HepG2 (cell line): ENCODE data around the gene TRIP6. TPM values are rescaled to one million over a fixed set of nuclear protein-coding genes. Genes with fewer than 3 reads are reported as not detected.

Experiments
- HES4 ChIP-seq: sonication (generic); formaldehyde crosslinking; IDR thresholded peaks from 2 replicates; pipeline ENCODE4 v1.9.0; 2021; ENCODE audit warnings: mild to moderate bottlenecking, missing genetic modification reagents, borderline replicate concordance
- IKZF4 ChIP-seq: sonication (generic); formaldehyde crosslinking; IDR thresholded peaks from 2 replicates; pipeline ENCODE4 v1.5.1; 2020; ENCODE audit warnings: borderline replicate concordance, mild to moderate bottlenecking, low read depth, missing genetic modification reagents; ENCODE audit errors: not compliant biosample characterization
- MAZ ChIP-seq, 2 experiments: sonication (generic) in 1 of 2; formaldehyde crosslinking in 1 of 2; IDR thresholded peaks; 2 replicates each; pipeline versions ENCODE4 v1.5.0 to v1.6.1; 2012 to 2020; ENCODE audit warnings: low read depth in 2 of 2, mild to moderate bottlenecking in 2 of 2, borderline replicate concordance in 1 of 2, improper control_type of control experiment in 1 of 2, low read length in 1 of 2, missing genetic modification reagents in 1 of 2, moderate library complexity in 1 of 2
- NCOA1 ChIP-seq: sonication (generic); formaldehyde crosslinking; IDR thresholded peaks from 2 replicates; pipeline ENCODE4 v1.9.0; 2021; ENCODE audit warnings: missing genetic modification reagents
- NR2F2 ChIP-seq: IDR thresholded peaks from 2 replicates; pipeline ENCODE4 v1.6.1; 2012; ENCODE audit warnings: low read depth, inconsistent platforms, borderline replicate concordance
- RARA ChIP-seq: IDR thresholded peaks from 2 replicates; pipeline ENCODE4 v1.6.1; 2016; ENCODE audit warnings: missing genetic modification reagents, missing compliant biosample characterization
- SALL2 ChIP-seq: sonication (generic); formaldehyde crosslinking; IDR thresholded peaks from 2 replicates; pipeline ENCODE4 v1.8.1; 2023; ENCODE audit warnings: mild to moderate bottlenecking, missing genetic modification reagents, inconsistent platforms
- SCMH1 ChIP-seq: sonication (generic); formaldehyde crosslinking; IDR thresholded peaks from 2 replicates; pipeline ENCODE4 v1.9.0; 2021; ENCODE audit warnings: missing genetic modification reagents, mild to moderate bottlenecking, borderline replicate concordance
- THAP11 ChIP-seq: IDR thresholded peaks from 2 replicates; pipeline ENCODE4 v1.6.1; 2016; ENCODE audit warnings: missing biosample characterization, missing genetic modification reagents
- ZNF10 ChIP-seq: sonication (generic); formaldehyde crosslinking; IDR thresholded peaks from 2 replicates; pipeline ENCODE4 v1.4.0; 2020; ENCODE audit warnings: mild to moderate bottlenecking, low read depth, missing genetic modification reagents, borderline replicate concordance
- ZNF510 ChIP-seq: sonication (generic); formaldehyde crosslinking; IDR thresholded peaks from 2 replicates; pipeline ENCODE4 v1.4.0; 2020; ENCODE audit warnings: low read depth, mild to moderate bottlenecking, missing genetic modification reagents
- ZSCAN5A ChIP-seq: sonication (generic); formaldehyde crosslinking; IDR thresholded peaks from 2 replicates; pipeline ENCODE4 v1.8.0; 2022; ENCODE audit warnings: mild to moderate bottlenecking, missing genetic modification reagents, borderline replicate concordance
- polyA plus RNA-seq, 8 experiments: library from polyadenylated mRNA; depleted of rRNA in 3 of 8; stranded (reverse) in 7 of 8; unstranded in 1 of 8; fragments of >200 nt; fragmentation: Illumina TruSeq in 4 of 8; extraction: Trizol in 4 of 8; gene quantifications; 2 replicates each; pipeline versions ENCODE4 v1.2.1 to v1.2.3, GENCODE V29; 2011 to 2016; ENCODE audit warnings: low read depth in 4 of 8, missing spikeins in 1 of 8, mixed read lengths in 1 of 8; ENCODE audit not compliant: insufficient read depth in 1 of 8
- total RNA-seq, 5 experiments: library from RNA; depleted of rRNA; stranded (reverse); fragments of >200 nt; fragmentation: Illumina TruSeq; extraction: Trizol; gene quantifications; 2 replicates each; pipeline ENCODE4 v1.2.3, GENCODE V29; 2016; ENCODE audit warnings: low read depth in 1 of 5
- TF ChIP-seq, protein P1 (sequence below), 2 experiments: sonication (generic) in 1 of 2; formaldehyde crosslinking in 1 of 2; IDR thresholded peaks; 2 replicates each; pipeline versions ENCODE4 v1.6.1 to v1.9.0; 2014 to 2022; ENCODE audit warnings: antibody characterized with exemption in 1 of 2, borderline replicate concordance in 1 of 2, inconsistent platforms in 1 of 2, low read depth in 1 of 2, missing genetic modification reagents in 1 of 2
- TF ChIP-seq, protein P2 (sequence below): sonication (generic); formaldehyde crosslinking; IDR thresholded peaks from 2 replicates; pipeline ENCODE4 v1.8.0; 2022; ENCODE audit warnings: missing genetic modification reagents, low read depth, mild to moderate bottlenecking, borderline replicate concordance

The TRIP6 gene
- total and polyA plus RNA-seq, 2 of the 13 experiments (the other 11 are each of a cell fraction or from before 2014, with no cell fraction given) = 0.34 to 0.38 TPM

GRCh38 chr7:100825751-100826513 is 41.3 kb upstream of the TRIP6 start (continued):
- 0 out of 2 replicates have a peak, but pooled peaks have one; percentile 38 for TF ChIP-seq ZSCAN5A (CRISPR knock-in tag)
- no peak for TF ChIP-seq RARA (CRISPR knock-in tag)
- no peak for TF ChIP-seq ZNF510 (CRISPR knock-in tag)
- 0 out of 2 replicates have a peak, but pooled peaks have one; percentile 26 for TF ChIP-seq SALL2 (CRISPR knock-in tag)
- TF ChIP-seq NCOA1 = peak; percentile 37; the same call in 1 of the 2 replicates
- TF ChIP-seq, protein P1, sequence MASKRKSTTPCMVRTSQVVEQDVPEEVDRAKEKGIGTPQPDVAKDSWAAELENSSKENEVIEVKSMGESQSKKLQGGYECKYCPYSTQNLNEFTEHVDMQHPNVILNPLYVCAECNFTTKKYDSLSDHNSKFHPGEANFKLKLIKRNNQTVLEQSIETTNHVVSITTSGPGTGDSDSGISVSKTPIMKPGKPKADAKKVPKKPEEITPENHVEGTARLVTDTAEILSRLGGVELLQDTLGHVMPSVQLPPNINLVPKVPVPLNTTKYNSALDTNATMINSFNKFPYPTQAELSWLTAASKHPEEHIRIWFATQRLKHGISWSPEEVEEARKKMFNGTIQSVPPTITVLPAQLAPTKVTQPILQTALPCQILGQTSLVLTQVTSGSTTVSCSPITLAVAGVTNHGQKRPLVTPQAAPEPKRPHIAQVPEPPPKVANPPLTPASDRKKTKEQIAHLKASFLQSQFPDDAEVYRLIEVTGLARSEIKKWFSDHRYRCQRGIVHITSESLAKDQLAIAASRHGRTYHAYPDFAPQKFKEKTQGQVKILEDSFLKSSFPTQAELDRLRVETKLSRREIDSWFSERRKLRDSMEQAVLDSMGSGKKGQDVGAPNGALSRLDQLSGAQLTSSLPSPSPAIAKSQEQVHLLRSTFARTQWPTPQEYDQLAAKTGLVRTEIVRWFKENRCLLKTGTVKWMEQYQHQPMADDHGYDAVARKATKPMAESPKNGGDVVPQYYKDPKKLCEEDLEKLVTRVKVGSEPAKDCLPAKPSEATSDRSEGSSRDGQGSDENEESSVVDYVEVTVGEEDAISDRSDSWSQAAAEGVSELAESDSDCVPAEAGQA (IDR thresholded peaks at IDR 0.05; ENCODE audit: low read depth) = no peak
- TF ChIP-seq, protein P1 (CRISPR knock-in tag; IDR thresholded peaks at IDR 0.05; ENCODE audit: borderline replicate concordance) = no peak
- TF ChIP-seq NR2F2 = no peak
- no peak for TF ChIP-seq THAP11 (CRISPR knock-in tag)
- no peak for TF ChIP-seq MAZ (IDR thresholded peaks at IDR 0.05; ENCODE audit: borderline replicate concordance, low read depth, low read length)
- no peak for TF ChIP-seq MAZ (CRISPR knock-in tag; IDR thresholded peaks at IDR 0.05; ENCODE audit: low read depth)
- TF ChIP-seq IKZF4 (CRISPR knock-in tag) = no peak
- TF ChIP-seq SCMH1 (CRISPR knock-in tag) = no peak
- TF ChIP-seq ZNF10 (CRISPR knock-in tag) = no peak
- no peak for TF ChIP-seq HES4
- TF ChIP-seq, protein P2, sequence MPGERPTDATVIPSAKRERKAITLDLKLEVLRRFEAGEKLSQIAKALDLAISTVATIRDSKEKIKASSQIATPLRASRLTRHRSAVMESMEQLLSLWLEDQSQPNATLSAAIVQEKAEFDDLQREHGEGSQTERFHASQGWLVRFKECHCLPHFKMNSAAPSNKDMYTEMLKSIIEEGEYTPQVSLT (CRISPR knock-in tag) = no peak
